H9 (cell line): ENCODE data around the gene SLX4. TPM values are rescaled to one million over a fixed set of nuclear protein-coding genes. Genes with fewer than 3 reads are reported as not detected.

Experiments
- DNase-seq: peaks from one replicate; pipeline ENCODE4 v3.0.0-alpha.2; 2017
- H2AFZ ChIP-seq: one replicate; pipeline ENCODE4 v1.6.1; 2013; ENCODE audit warnings: mild to moderate bottlenecking, low read length, control low read depth, moderate library complexity
- H2AK5ac ChIP-seq: 2 replicates; pipeline ENCODE4 v1.6.1; 2013; ENCODE audit warnings: low read length, control low read depth, mixed read lengths; ENCODE audit not compliant: insufficient read length
- H2BK120ac ChIP-seq: one replicate; pipeline ENCODE4 v1.6.1; 2013; ENCODE audit warnings: low read depth, mild to moderate bottlenecking, low read length, control low read depth, inconsistent platforms; ENCODE audit not compliant: poor library complexity, severe bottlenecking
- H2BK12ac ChIP-seq: 2 replicates; pipeline ENCODE4 v1.6.1; 2013; ENCODE audit warnings: low read length, control low read depth, mixed read lengths, low read depth; ENCODE audit not compliant: insufficient read length
- H2BK15ac ChIP-seq: 2 replicates; pipeline ENCODE4 v1.6.1; 2013; ENCODE audit warnings: low read depth, low read length, control low read depth
- H2BK20ac ChIP-seq: one replicate; pipeline ENCODE4 v1.6.1; 2013; ENCODE audit warnings: low read depth, mild to moderate bottlenecking, low read length, control low read depth, inconsistent platforms; ENCODE audit not compliant: poor library complexity, severe bottlenecking
- H2BK5ac ChIP-seq: 2 replicates; pipeline ENCODE4 v1.6.1; 2013; ENCODE audit warnings: low read length, control low read depth, mixed read lengths; ENCODE audit not compliant: insufficient read length
- H3K14ac ChIP-seq: 2 replicates; pipeline ENCODE4 v1.6.1; 2013; ENCODE audit warnings: low read length, control low read depth; ENCODE audit not compliant: insufficient read depth
- H3K18ac ChIP-seq: 2 replicates; pipeline ENCODE4 v1.6.1; 2013; ENCODE audit warnings: low read depth, mild to moderate bottlenecking, mixed read lengths, low read length, control low read depth; ENCODE audit not compliant: insufficient read length
- H3K23ac ChIP-seq: 2 replicates; pipeline ENCODE4 v1.6.1; 2013; ENCODE audit warnings: low read length, control low read depth, mixed read lengths, low read depth; ENCODE audit not compliant: insufficient read length
- H3K23me2 ChIP-seq: 2 replicates; pipeline ENCODE4 v1.6.1; 2013; ENCODE audit warnings: low read depth, mild to moderate bottlenecking, mixed read lengths, low read length, control low read depth; ENCODE audit not compliant: insufficient read length, poor library complexity, severe bottlenecking
- H3K27ac ChIP-seq: 2 replicates; pipeline ENCODE4 v1.5.1; 2013; ENCODE audit warnings: low read length, control low read depth, mixed read lengths, low read depth; ENCODE audit not compliant: insufficient read length
- H3K27me3 ChIP-seq: 2 replicates; pipeline ENCODE4 v1.6.1; 2013; ENCODE audit warnings: low read length, control low read depth, inconsistent platforms; ENCODE audit not compliant: insufficient read depth
- H3K4ac ChIP-seq: 2 replicates; pipeline ENCODE4 v1.6.1; 2013; ENCODE audit warnings: low read depth, mild to moderate bottlenecking, control low read depth, inconsistent platforms, low read length, moderate library complexity
- H3K4me1 ChIP-seq: 2 replicates; pipeline ENCODE4 v1.6.1; 2013; ENCODE audit warnings: low read length, control low read depth, inconsistent platforms; ENCODE audit not compliant: insufficient read depth
- H3K4me2 ChIP-seq: 2 replicates; pipeline ENCODE4 v1.6.1; 2013; ENCODE audit warnings: low read length, control low read depth, mixed read lengths; ENCODE audit not compliant: insufficient read length, insufficient read depth
- H3K56ac ChIP-seq: 2 replicates; pipeline ENCODE4 v1.6.1; 2013; ENCODE audit warnings: low read depth, mild to moderate bottlenecking, mixed read lengths, low read length, control low read depth; ENCODE audit not compliant: insufficient read length
- H3K79me1 ChIP-seq: 2 replicates; pipeline ENCODE4 v1.6.1; 2013; ENCODE audit warnings: low read depth, mild to moderate bottlenecking, moderate library complexity, low read length, control low read depth, inconsistent platforms; ENCODE audit not compliant: insufficient read depth, poor library complexity, severe bottlenecking
- H3K79me2 ChIP-seq: 2 replicates; pipeline ENCODE4 v1.6.1; 2013; ENCODE audit warnings: low read length, control low read depth, inconsistent platforms; ENCODE audit not compliant: insufficient read depth
- H3K9ac ChIP-seq: 2 replicates; pipeline ENCODE4 v1.6.1; 2013; ENCODE audit warnings: low read length, control low read depth, mixed read lengths; ENCODE audit not compliant: insufficient read length; ENCODE audit errors: extremely low read depth
- H3K9me3 ChIP-seq: one replicate; pipeline ENCODE4 v1.6.1; 2013; ENCODE audit warnings: low read depth, low read length, inconsistent platforms; ENCODE audit not compliant: control insufficient read depth
- H3T11ph ChIP-seq: one replicate; pipeline ENCODE4 v1.6.1; 2013; ENCODE audit warnings: mild to moderate bottlenecking, low read length, control low read depth, inconsistent platforms
- H4K20me1 ChIP-seq: one replicate; pipeline ENCODE4 v1.6.1; 2013; ENCODE audit not compliant: control insufficient read depth, insufficient read length, insufficient read depth
- H4K5ac ChIP-seq: 2 replicates; pipeline ENCODE4 v1.6.1; 2013; ENCODE audit warnings: low read depth, mild to moderate bottlenecking, mixed read lengths, low read length, control low read depth; ENCODE audit not compliant: insufficient read length
- H4K8ac ChIP-seq: replicated peaks from 2 replicates; pipeline ENCODE4 v1.6.1; 2013; ENCODE audit warnings: low read length, control low read depth, mixed read lengths, low read depth; ENCODE audit not compliant: insufficient read length
- H4K91ac ChIP-seq: 2 replicates; pipeline ENCODE4 v1.6.1; 2013; ENCODE audit warnings: low read depth, mild to moderate bottlenecking, moderate library complexity, mixed read lengths, low read length, control low read depth; ENCODE audit not compliant: insufficient read length
- H3K27ac Mint-ChIP-seq, 3 experiments: 2 replicates in 2 of 3; 3 replicates in 1 of 3; pipeline ENCODE4 v1.8.0; 2020 to 2021; ENCODE audit warnings: mixed read lengths in 3 of 3, mild to moderate bottlenecking in 1 of 3, moderate library complexity in 1 of 3
- H3K27me3 Mint-ChIP-seq: 2 replicates; pipeline ENCODE4 v1.8.0; 2021; ENCODE audit warnings: low read depth, mild to moderate bottlenecking, moderate library complexity, mixed read lengths
- H3K36me3 Mint-ChIP-seq, 3 experiments: 2 replicates in 2 of 3; 3 replicates in 1 of 3; pipeline ENCODE4 v1.8.0; 2020 to 2021; ENCODE audit warnings: low read depth in 3 of 3, mixed read lengths in 3 of 3; ENCODE audit not compliant: insufficient read depth in 1 of 3
- H3K4me1 Mint-ChIP-seq, 2 experiments: 2 replicates each; pipeline ENCODE4 v1.8.0; 2020; ENCODE audit warnings: mixed read lengths in 2 of 2
- H3K4me3 Mint-ChIP-seq, 2 experiments: 2 replicates in 1 of 2; 3 replicates in 1 of 2; pipeline ENCODE4 v1.8.0; 2020 to 2021; ENCODE audit warnings: mild to moderate bottlenecking in 2 of 2, mixed read lengths in 2 of 2, moderate library complexity in 1 of 2
- H3K9me3 Mint-ChIP-seq, 2 experiments: 2 replicates in 1 of 2; 3 replicates in 1 of 2; pipeline ENCODE4 v1.8.0; 2020; ENCODE audit warnings: mild to moderate bottlenecking in 2 of 2, mixed read lengths in 2 of 2, moderate library complexity in 1 of 2
- WGBS: extraction: QIAGEN DNeasy Blood & Tissue Kit; methylation state at CpG from one replicate; pipeline ENCODE4 v1.1.7; 2013; ENCODE audit warnings: missing lambda C conversion rate, low lambda C conversion rate, mixed read lengths; ENCODE audit not compliant: insufficient read length; ENCODE audit errors: extremely low coverage; 5-methylcytosine and 5-hydroxymethylcytosine counted together
- total RNA-seq: library from RNA; stranded (reverse); gene quantifications from 2 replicates; pipeline ENCODE4 v1.2.1, GENCODE V29; 2021
- TF ChIP-seq, protein P1 (sequence below): fragments of 200-600 bp; sonication (generic); conservative IDR thresholded peaks from 3 replicates; pipeline ENCODE4 v1.8.0; 2021; ENCODE audit warnings: antibody characterized with exemption, mild to moderate bottlenecking

SLX4 gene
- total RNA-seq, 1 experiment from 2014 or later = 9.9 TPM

DNA sequence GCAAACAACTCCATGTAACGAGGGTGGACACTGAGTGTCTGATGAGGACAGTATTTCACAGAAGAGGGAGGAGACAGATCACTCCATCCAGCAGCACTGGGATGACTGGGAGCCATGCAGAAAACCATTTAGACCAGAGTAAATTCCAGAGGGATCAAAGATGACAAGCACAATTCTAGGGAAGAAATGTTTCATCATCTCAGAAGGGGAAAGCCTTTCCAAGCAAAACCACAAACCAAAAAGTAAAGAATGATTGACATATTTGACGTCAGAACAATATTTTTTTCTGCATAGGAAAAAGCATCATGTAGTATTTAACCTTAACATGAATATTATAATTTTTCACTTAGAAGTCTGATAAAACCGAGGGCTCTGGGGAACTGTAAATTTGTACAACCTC lies 47.8 kb upstream of the SLX4 start:
- Histone ChIP-seq H2BK20ac (no peak overlapping the region), H3K27ac (no peak overlapping the region)
- H3K27me3 Mint-ChIP-seq = no peaks in the 10 kb centered on the region

More for the DNA sequence above, 47.8 kb upstream of the SLX4 start:
- Histone ChIP-seq H3T11ph (no peak overlapping the region), H2AK5ac (no peak overlapping the region), H4K5ac (no peak overlapping the region), H4K20me1 (peaks cover 2% of the 10 kb centered on the region), H3K79me2 (no peaks in the 10 kb centered on the region), H3K9me3 (no peaks in the 10 kb centered on the region), H2BK12ac (no peak overlapping the region), H3K79me1 (no peaks in the 10 kb centered on the region), H2AFZ (no peak overlapping the region), H3K4me2 (no peak overlapping the region), H3K56ac (no peak overlapping the region), H2BK5ac (no peak overlapping the region), H4K8ac (no peak overlapping the region), H3K14ac (no peak overlapping the region), H3K4me1 (no peaks in the 10 kb centered on the region), H2BK120ac (no peak overlapping the region), H3K4ac (no peak overlapping the region), H3K23me2 (no peaks in the 10 kb centered on the region), H2BK15ac (no peak overlapping the region), H3K9ac (no peak overlapping the region), H3K27me3 (no peaks in the 10 kb centered on the region), H4K91ac (no peak overlapping the region), H3K23ac (no peak overlapping the region), H3K18ac (no peak overlapping the region)
- WGBS = no CpG with 5 or more reads among the region's 3 CpGs
- Mint-ChIP-seq H3K4me1 (peaks cover 4 to 11% of the 10 kb centered on the region in 2 experiments), H3K27ac (peak overlapping the region in 2 of 3 experiments; percentile 4 to 65; a peak in 2 of 7 replicates), H3K9me3 (no peaks in the 10 kb centered on the region), H3K36me3 (peaks cover 47 to 89% (median 82%) of the 10 kb centered on the region in 3 experiments), H3K4me3 (no peak overlapping the region)
- DNase-seq = no peak
- TF ChIP-seq, protein P1, sequence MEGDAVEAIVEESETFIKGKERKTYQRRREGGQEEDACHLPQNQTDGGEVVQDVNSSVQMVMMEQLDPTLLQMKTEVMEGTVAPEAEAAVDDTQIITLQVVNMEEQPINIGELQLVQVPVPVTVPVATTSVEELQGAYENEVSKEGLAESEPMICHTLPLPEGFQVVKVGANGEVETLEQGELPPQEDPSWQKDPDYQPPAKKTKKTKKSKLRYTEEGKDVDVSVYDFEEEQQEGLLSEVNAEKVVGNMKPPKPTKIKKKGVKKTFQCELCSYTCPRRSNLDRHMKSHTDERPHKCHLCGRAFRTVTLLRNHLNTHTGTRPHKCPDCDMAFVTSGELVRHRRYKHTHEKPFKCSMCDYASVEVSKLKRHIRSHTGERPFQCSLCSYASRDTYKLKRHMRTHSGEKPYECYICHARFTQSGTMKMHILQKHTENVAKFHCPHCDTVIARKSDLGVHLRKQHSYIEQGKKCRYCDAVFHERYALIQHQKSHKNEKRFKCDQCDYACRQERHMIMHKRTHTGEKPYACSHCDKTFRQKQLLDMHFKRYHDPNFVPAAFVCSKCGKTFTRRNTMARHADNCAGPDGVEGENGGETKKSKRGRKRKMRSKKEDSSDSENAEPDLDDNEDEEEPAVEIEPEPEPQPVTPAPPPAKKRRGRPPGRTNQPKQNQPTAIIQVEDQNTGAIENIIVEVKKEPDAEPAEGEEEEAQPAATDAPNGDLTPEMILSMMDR = no peak
